ENCODE data around the gene KRT34. TPM values are rescaled to one million over a fixed set of nuclear protein-coding genes. Genes with fewer than 3 reads are reported as not detected.

The KRT34 gene
- polyA plus RNA-seq, 1 of the 3 experiments (the other 2 are of a cell fraction), result 0.08 TPM

- no peak overlapping the region for H3K4me3 ChIP-seq (ENCODE audit: low read depth in 2 of 2, low read length in 1 of 2)
- 55% methylated on average over 4 of the region's 4 CpGs for WGBS (ENCODE audit: low lambda C conversion rate)
- CTCF ChIA-PET, result interaction anchor here (0.5 to 0.9 kb wide), 2 partner anchors 10 to 129 kb away, joined by 3 read pairs; no protein-coding TSS in a partner anchor
- no peaks in the 10 kb centered on the region for H3K79me2 ChIP-seq (ENCODE audit: insufficient read depth)
- H2AFZ ChIP-seq (ENCODE audit: low read depth), result no peak overlapping the region; the same call in 1 of the 2 replicates
- TF ChIP-seq TEAD4 (IDR thresholded peaks at IDR 0.05; ENCODE audit: borderline replicate concordance, insufficient read depth) (no peak), JUND (IDR thresholded peaks at IDR 0.05) (0 out of 2 replicates have a peak, but pooled peaks have one; percentile 3), ZBTB33 (IDR thresholded peaks at IDR 0.05; ENCODE audit: borderline replicate concordance, low read depth) (no peak), IRF3 (IDR thresholded peaks at IDR 0.05; ENCODE audit: low read depth, low read length) (no peak), TCF12 (IDR thresholded peaks at IDR 0.05) (peak; percentile 26; the same call in 1 of the 2 replicates), NFIC (IDR thresholded peaks at IDR 0.05; ENCODE audit: borderline replicate concordance) (peak; percentile 40; the same call in 1 of the 2 replicates), EZH2phosphoT487 (IDR thresholded peaks at IDR 0.05; ENCODE audit: borderline replicate concordance, low read depth) (no peak), FOSL2 (IDR thresholded peaks at IDR 0.05; ENCODE audit: borderline replicate concordance, low read depth) (0 out of 2 replicates have a peak, but pooled peaks have one; percentile 6)
- no peaks in the 10 kb centered on the region for H3K27me3 ChIP-seq (ENCODE audit: insufficient read depth)
- H4K20me1 ChIP-seq (ENCODE audit: insufficient read depth), result no peaks in the 10 kb centered on the region
- no peak overlapping the region for H3K9ac ChIP-seq
- no peaks in the 10 kb centered on the region for H3K9me3 ChIP-seq
- no peaks in the 10 kb centered on the region for H3K9me2 ChIP-seq
- POLR2A ChIA-PET, result no interaction called here
- DNase-seq, result no peak
- peaks cover 0 to 45% of the 10 kb centered on the region in 2 experiments; a peak in 2 of 4 replicates for H3K4me1 ChIP-seq (ENCODE audit: control insufficient read depth in 1 of 2, insufficient read depth in 2 of 2, low read depth in 1 of 2, low read length in 1 of 2)
- no peaks in the 10 kb centered on the region for H3K36me3 ChIP-seq (replicated peaks in 1 of 2; ENCODE audit: control insufficient read depth in 1 of 2, insufficient read depth in 2 of 2, low read length in 1 of 2)
- H3F3A ChIP-seq (replicated peaks; ENCODE audit: insufficient read depth), result peaks cover 4% of the 10 kb centered on the region
- peak overlapping the region in 1 of 2 experiments; percentile 35; a peak in 2 of 4 replicates for H3K27ac ChIP-seq (ENCODE audit: low read depth in 2 of 2, low read length in 1 of 2)
- H3K4me2 ChIP-seq, result peak overlapping the region; percentile 34
These were observed 38.0 kb upstream of the KRT34 start for GRCh38 chr17:41420134-41420533.

GRCh38 chr17:41419716-41420115 is 37.6 kb upstream of the KRT34 start:
- ChIA-PET CTCF (no interaction called here), POLR2A (no interaction called here)
- no peak overlapping the region for H3K9ac ChIP-seq
- no peak for DNase-seq
- no peaks in the 10 kb centered on the region for H3K9me2 ChIP-seq
- no peaks in the 10 kb centered on the region for H3K9me3 ChIP-seq
- peaks cover 4% of the 10 kb centered on the region for H3F3A ChIP-seq (replicated peaks; ENCODE audit: insufficient read depth)
- no peak overlapping the region for H2AFZ ChIP-seq (ENCODE audit: low read depth)
- WGBS (ENCODE audit: low lambda C conversion rate), result 100% methylated on average over 3 of the region's 4 CpGs
- H4K20me1 ChIP-seq (ENCODE audit: insufficient read depth), result no peaks in the 10 kb centered on the region
- peaks cover 0 to 47% of the 10 kb centered on the region in 2 experiments; a peak in 2 of 4 replicates for H3K4me1 ChIP-seq (ENCODE audit: control insufficient read depth in 1 of 2, insufficient read depth in 2 of 2, low read depth in 1 of 2, low read length in 1 of 2)
- no peak overlapping the region for H3K4me3 ChIP-seq (ENCODE audit: low read depth in 2 of 2, low read length in 1 of 2)
- H3K79me2 ChIP-seq (ENCODE audit: insufficient read depth), result no peaks in the 10 kb centered on the region
- no peak for TF ChIP-seq TEAD4 (IDR thresholded peaks at IDR 0.05; ENCODE audit: borderline replicate concordance, insufficient read depth)
- TF ChIP-seq GATA2 (CRISPR knock-in tag; IDR thresholded peaks at IDR 0.05), result no peak
- TF ChIP-seq REST (IDR thresholded peaks at IDR 0.05; ENCODE audit: low read depth, low read length), result no peak
- no peak for TF ChIP-seq USF2 (IDR thresholded peaks at IDR 0.05; ENCODE audit: borderline replicate concordance, low read depth, low read length)
- TF ChIP-seq NRF1 (IDR thresholded peaks at IDR 0.05; ENCODE audit: low read depth, low read length), result no peak
- TF ChIP-seq EP300 (IDR thresholded peaks at IDR 0.05; ENCODE audit: borderline replicate concordance in 1 of 2, low read depth in 1 of 2, low read length in 1 of 2), result no peak
- H3K27ac ChIP-seq (ENCODE audit: low read depth in 2 of 2, low read length in 1 of 2), result peak overlapping the region in 1 of 2 experiments; percentile 35; a peak in 2 of 4 replicates
- H3K36me3 ChIP-seq (replicated peaks in 1 of 2; ENCODE audit: control insufficient read depth in 1 of 2, insufficient read depth in 2 of 2, low read length in 1 of 2), result no peaks in the 10 kb centered on the region
- H3K4me2 ChIP-seq, result peak overlapping the region; percentile 34
- H3K27me3 ChIP-seq (ENCODE audit: insufficient read depth), result no peaks in the 10 kb centered on the region
